Fibroblast of upper back skin (primary cell): ENCODE results near the gene PDZRN4.
A peak's percentile ranks its signal among the peaks of the same experiment; 100 is the strongest.

Experiments
- DNase-seq: peaks from one replicate; pipeline ENCODE4 v3.0.0-alpha.2; 2013

The PDZRN4 gene

GRCh38 chr12:41465526-41465925 lies 277.4 kb downstream of the PDZRN4 start:
- no peak for DNase-seq

GRCh38 chr12:41466300-41466699 lies 278.2 kb downstream of the PDZRN4 start:
- DNase-seq, result no peak

DNA sequence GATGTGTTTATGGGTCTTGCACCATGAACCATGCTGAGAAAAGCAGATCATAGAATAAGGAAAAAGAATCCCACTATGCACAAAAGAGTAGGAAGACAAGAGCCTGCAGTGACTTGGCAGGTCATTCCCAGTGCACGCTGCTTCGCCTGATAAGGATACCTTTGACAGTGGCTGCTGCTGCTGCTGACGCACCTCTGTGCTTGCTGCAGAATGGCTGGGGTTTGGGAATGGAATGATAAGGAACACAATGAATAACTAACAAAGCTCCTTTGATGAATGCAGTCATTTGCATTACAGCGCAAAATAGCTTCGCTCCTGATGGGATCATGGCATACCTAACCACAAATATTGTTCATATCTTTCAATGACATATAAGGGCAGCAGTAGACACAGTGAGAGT lies 278.7 kb downstream of the PDZRN4 start:
- DNase-seq, result no peak

DNA sequence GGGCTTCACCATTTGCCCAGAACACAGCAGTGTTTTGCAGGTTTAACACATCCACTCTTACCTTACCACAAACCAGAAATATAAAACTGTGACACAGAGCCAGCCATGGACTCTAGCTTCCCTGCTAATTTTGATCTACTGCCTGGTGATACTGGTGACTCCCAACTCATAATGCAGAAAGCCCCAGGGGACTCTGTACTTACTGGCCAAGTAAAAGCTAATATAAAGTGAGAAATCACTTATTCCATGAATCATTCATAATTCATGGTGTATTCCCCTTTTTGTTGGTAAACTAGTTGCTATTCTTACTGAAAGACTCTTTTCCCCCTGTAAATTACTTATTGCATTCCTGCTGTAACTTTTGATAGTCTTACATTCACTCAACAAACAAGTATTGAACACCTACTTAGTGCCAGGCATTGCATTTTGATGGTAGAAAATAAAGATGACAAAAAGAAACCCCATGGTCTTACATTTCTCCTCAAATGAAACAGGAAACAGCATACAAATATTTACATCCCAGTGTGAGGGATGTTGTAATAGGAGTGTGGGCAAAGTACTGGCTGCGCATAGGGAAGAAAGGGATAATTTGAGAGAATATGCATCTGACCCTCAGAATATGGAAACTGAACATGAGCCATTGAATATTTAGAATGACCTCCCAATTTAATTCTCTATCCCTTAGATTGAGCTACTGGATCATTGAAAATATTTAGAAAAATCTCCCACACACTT lies 279.6 kb downstream of the PDZRN4 start:
- no peak for DNase-seq

- no peak for DNase-seq
These were observed 280.2 kb downstream of the PDZRN4 start for GRCh38 chr12:41468341-41468740.

DNA sequence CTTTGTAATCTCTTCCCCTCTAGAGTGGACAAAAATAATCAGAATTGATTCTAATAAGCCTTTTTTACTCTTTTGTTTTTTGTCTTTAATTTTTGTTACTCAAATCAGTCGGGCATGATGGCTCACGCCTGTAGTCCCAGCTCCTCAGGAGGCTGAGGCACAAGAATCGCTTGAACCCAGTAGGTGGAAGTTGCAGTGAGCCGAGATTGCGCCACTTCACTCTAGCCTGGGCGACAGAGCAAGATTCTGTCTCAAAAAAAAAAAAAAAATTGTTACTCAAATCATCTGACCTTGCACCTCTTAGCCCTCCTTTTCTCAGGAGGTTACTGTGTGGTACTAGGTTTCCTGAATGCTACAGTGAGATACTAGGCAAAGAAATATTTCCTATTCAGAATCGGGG lies 280.6 kb downstream of the PDZRN4 start:
- DNase-seq, result no peak

DNA sequence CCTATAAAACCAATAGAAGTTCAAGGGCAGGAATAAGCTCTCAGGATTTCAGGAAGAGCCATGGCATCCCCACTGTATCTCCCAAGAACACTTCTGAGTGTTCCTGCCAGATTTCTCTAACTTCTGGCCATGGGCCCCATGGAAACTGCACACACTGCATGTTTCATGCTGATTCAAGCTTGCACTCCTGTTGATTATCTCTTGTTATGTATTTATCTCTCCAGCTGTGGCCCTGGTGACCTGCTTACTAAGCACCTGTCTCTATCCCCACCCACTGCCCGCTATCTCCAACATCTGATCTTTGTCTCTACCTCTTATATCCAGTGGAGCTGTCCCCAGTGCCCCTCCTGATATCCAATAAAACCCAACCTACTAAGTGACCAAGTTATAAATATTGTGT lies 285.3 kb downstream of the PDZRN4 start:
- DNase-seq, result no peak

DNA sequence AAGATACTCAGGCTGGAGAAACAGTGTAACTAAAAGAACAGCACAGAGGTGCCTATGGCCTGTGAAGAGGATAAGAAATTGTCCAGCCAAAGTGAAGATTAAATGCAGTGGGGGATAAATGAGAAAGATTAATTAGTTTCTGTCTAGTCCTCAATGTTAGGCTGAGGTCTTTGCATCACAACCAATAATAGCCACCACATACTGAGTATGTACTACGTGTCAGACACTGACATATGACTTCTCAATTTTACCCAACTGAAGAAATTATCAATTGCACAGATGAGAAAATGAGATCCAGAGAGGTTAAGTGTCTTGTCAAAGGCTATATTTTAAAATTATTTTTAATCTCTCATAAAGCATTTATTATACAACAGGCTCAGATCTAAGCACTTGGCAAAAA lies 285.9 kb downstream of the PDZRN4 start:
- no peak for DNase-seq

DNA sequence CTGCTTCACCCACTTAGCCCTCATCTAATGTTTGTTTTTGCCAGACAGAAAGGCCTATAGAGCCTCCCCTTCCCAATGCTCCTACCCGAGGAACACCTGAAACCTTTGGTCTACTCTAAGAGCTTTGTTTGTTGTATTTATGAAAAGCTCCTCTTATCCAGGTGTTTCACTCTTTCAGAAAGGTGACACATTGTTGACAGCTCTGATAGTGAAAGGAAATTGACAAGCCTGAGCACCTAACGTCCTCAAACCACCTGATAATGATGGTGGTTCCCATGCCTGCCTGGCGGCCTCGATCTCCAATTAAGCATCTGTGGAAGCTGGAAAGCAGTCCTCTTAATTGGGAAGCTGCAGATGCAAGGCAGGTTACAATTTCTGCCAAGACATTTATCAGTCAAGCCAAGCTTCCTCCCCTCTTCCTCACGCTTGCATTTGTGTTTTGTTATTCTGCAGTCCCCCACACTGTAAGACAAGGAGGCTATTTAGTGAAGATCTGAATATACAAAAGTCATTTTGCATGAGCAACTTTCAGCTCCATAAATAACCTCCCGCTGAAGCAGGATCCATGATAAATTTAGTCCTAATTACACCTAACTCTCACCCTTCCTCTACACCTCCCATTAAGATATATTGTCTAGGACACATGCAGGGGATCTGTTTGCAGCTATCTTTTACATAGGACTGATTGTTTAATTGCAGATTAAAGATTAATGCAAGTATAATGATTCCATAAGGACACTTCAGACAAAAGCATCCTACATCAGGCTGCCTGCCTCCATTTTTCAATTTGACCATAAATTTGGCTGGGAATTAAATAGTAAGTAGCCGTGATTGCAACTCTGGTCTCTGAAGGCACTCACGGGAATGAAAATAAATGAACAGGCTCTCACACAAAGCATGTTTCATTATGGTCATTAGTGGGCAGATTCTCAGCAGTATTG lies 288.6 kb downstream of the PDZRN4 start:
- no peak for DNase-seq

DNA sequence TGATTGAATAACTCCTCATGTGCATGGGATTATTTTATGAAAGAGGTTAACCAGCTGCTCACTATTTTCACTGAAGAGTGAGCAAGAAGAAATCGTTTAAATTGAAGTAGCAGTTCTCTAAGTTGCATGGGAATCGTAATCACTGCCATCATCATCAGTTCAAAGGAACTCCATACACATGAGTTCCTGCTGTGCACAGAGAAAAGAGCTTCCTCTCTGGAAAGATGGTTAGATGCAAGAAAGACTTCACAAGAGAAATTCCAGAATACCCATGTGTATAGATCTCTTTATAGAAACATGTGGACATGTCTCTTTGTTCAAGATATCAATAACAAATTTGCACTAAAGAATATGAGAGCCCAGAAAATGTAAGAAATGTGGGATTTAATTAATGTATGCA lies 291.3 kb downstream of the PDZRN4 start:
- DNase-seq, result no peak

- DNase-seq, result peak; percentile 3
These were observed 297.1 kb downstream of the PDZRN4 start for GRCh38 chr12:41485203-41485602.

- DNase-seq, result peak; percentile 85
These were observed 298.6 kb downstream of the PDZRN4 start for GRCh38 chr12:41486718-41487117.

- DNase-seq, result no peak
These were observed 307.9 kb downstream of the PDZRN4 start for GRCh38 chr12:41496009-41496408.

DNA sequence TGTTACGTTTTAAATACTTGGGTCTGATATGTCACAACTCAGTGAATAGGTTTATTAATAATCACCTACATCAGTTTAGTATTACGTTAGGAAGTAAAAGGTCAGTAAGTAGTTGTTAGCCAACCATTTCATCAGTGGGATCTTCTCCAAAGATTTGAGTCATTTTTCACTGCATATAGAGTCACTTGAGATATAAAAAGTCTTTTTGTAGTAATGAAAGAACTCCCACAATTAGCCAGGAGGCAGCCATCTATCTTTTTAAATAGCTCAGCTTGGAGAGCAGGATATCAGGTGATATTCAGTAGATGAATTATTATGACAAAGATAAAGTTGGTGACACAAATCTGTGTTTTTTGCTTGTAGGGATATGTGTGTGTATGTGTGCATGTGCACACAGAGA lies 309.3 kb downstream of the PDZRN4 start:
- peak; percentile 7 for DNase-seq

DNA sequence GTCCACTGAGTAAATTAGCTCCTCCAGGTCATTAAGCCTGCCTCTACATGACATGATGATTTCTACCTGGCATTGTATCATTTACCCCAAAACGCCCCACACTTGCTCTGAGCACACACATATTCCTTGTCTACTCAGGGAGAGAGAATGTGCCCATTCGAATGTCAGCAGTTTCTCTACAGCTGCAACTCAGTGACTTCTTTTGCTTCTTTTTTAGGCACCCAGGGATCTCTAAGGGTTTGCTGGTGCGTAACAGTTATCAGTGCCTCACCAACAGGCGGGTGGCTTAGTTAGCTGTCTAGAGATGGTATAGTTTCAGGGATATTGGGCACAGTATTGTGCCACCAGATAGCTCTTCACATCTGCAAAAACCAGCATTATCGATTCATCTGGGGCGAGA lies 316.9 kb downstream of the PDZRN4 start:
- DNase-seq, result no peak

DNA sequence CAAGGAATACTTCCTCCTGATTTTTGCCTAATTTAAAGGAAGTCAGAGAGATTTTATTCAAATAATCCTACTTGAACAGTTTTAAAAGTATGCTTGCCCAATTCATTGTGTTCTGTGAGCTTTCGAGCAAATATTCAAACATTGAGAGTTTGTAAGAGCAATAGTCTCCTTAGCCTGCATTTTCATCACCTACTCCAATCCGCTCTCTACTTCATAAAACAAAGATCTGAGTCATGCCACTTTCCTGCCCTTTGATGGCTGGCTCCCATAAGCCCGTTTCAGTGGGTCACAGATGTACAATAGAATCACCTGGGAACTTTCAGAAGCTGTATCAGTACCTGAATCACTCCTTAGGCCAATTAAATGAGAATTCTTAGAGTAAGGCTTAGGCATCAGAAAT lies 319.2 kb downstream of the PDZRN4 start:
- no peak for DNase-seq

- DNase-seq, result no peak
These were observed 321.3 kb downstream of the PDZRN4 start for GRCh38 chr12:41509271-41510055.

- DNase-seq, result no peak
These were observed 322.4 kb downstream of the PDZRN4 start for GRCh38 chr12:41510470-41510869.

GRCh38 chr12:41511247-41511646 lies 323.1 kb downstream of the PDZRN4 start:
- peak; percentile 35 for DNase-seq

GRCh38 chr12:41512497-41512896 lies 324.4 kb downstream of the PDZRN4 start:
- no peak for DNase-seq

DNA sequence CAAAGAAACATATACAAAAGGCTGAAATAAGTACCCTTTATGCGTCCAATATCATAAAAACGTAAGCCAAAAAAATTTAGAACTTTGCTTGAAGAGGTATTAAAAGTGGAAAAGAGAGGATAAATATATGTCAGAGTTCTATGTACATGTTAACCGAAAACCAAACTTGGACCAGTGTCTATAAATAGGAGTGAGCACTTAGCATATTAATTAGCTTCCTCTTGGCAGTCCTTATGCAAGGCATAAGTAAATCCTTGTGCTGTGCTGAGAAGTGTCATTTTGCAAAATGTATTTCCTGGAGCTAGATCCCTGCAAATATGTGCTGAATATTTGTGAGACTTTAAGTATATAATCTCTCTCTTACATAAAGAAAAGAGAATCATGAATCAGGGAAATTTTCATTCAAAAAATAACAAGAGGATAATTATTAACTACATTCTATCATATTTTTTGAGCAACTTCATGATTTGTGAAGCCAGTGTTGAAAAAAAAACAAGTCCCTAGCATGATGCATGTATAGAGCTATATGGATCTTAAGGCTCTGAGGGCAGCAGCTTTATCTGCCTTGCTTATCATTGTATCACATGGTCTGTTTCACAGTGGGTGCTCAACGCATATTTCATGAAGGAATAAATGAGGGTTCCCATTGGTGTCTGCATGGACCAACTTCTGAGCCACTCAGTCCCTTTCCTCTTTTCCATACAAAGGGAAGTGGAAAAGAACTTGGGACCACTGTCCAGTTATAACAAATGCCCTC lies 326.1 kb downstream of the PDZRN4 start:
- DNase-seq, result no peak

DNA sequence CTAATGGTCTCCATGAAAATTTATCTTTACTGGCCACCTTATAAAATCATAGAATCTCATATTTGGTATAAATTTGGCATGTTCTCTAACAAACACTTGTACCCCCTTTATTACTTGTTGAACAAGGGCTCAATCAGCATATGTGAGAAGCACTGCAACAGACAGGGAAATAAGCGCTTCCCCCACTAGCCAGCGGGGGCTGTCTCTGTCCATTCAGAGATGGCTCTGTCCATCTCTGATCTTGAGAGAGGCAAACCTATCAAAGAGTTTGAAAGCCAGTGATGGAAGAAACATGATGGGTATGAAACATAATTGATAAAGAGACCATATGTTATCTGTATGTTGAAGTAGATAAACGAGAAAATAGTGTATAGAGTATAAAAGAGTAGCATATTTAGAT lies 326.8 kb downstream of the PDZRN4 start:
- no peak for DNase-seq

- DNase-seq, result no peak
These were observed 327.8 kb downstream of the PDZRN4 start for GRCh38 chr12:41515953-41516352.
